ENCODE results near the gene ZFAND2A.

Gene ZFAND2A

GRCh38 chr7:1104516-1105179 is 55.3 kb downstream of the ZFAND2A start:
- no peak for DNase-seq

GRCh38 chr7:1103789-1104515 is 56.0 kb downstream of the ZFAND2A start:
- no peak for DNase-seq

- no peak for DNase-seq
These were observed 56.8 kb downstream of the ZFAND2A start for GRCh38 chr7:1103009-1103788.

All from NCI-H1436 (cell line).